ENCODE data around the gene NAT8L.

The NAT8L gene

GRCh38 chr4:2076908-2077536 is 17.9 kb downstream of the NAT8L start:
- DNase-seq = no peak

GRCh38 chr4:2077537-2078460 is 18.7 kb downstream of the NAT8L start:
- DNase-seq = no peak

GRCh38 chr4:2078584-2078983 is 19.5 kb downstream of the NAT8L start:
- no peak for DNase-seq

- no peak for DNase-seq
Measured at GRCh38 chr4:2079006-2079405, 19.9 kb downstream of the NAT8L start.

- DNase-seq = no peak
Measured at GRCh38 chr4:2079926-2080325, 20.8 kb downstream of the NAT8L start.

- DNase-seq = no peak
Measured at GRCh38 chr4:2080429-2081300, 21.5 kb downstream of the NAT8L start.

GRCh38 chr4:2081540-2081939 is 22.4 kb downstream of the NAT8L start:
- no peak for DNase-seq

- no peak for DNase-seq
Measured at GRCh38 chr4:2082118-2082517, 23.0 kb downstream of the NAT8L start.

- DNase-seq = no peak
Measured at GRCh38 chr4:2082627-2083026, 23.5 kb downstream of the NAT8L start.

- no peak for DNase-seq
Measured at GRCh38 chr4:2083116-2083825, 24.1 kb downstream of the NAT8L start.

- no peak for DNase-seq
Measured at GRCh38 chr4:2083826-2084160, 24.7 kb downstream of the NAT8L start.

GRCh38 chr4:2084316-2084715 is 25.2 kb downstream of the NAT8L start:
- DNase-seq = no peak

GRCh38 chr4:2085496-2085901 is 26.4 kb downstream of the NAT8L start:
- DNase-seq = no peak

GRCh38 chr4:2087170-2087569 is 28.0 kb downstream of the NAT8L start:
- DNase-seq = no peak

GRCh38 chr4:2089222-2089621 is 30.1 kb downstream of the NAT8L start:
- no peak for DNase-seq

GRCh38 chr4:2090642-2091041 is 31.5 kb downstream of the NAT8L start:
- DNase-seq = no peak

- DNase-seq = no peak
Measured at GRCh38 chr4:2091990-2092668, 33.0 kb downstream of the NAT8L start.

GRCh38 chr4:2092669-2093053 is 33.5 kb downstream of the NAT8L start:
- no peak for DNase-seq

GRCh38 chr4:2093265-2093664 is 34.1 kb downstream of the NAT8L start:
- DNase-seq = no peak

- no peak for DNase-seq
Measured at GRCh38 chr4:2094545-2094944, 35.4 kb downstream of the NAT8L start.

GRCh38 chr4:2095236-2096072 is 36.3 kb downstream of the NAT8L start:
- no peak for DNase-seq
